ENCODE measurements around the gene C1QL2.

C1QL2 gene

DNA sequence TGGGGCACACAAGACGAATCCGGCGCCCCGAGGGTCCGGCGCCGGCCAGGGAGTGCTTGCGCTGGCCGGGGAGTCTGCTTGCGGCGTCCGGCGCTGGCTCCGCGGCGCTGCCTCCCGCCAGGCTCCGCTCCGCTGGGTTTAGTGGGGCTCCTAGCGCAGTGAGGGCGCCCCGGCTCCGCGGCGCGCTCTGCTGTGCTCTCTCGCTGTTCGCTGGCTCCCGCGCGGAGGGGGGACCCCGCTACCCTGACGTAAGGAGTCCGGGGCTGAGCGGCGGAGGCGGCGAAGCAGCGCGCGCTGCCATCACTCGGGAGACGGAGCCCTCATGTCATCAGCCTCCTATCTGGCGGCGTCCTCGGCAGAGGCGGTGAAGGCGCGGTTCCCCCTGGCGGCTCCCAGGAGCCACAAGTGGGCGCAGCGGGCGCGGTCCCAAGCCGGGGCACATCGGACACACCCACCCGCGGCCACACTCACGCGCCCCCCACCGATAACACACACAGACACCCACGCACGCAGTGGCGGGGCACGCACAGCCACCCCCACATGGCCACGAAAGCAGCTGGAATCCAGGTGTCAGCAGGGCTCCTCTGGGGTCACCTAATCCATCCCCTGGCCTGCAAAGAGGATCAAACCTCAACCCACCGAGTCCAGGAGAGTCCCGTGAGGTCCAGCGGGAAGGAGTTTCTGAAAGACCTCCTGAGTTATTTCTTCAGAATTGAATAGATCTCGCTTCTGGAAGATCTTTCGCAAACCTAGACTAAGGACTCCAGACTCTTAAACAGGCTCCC is at the start of gene C1QL2:
Gene C1QL2, minus strand, starts transcription at position 189 of the 785 bp plus-strand sequence. CDS start 482 bp downstream, outside the sequence.
- ATAC-seq (peak; percentile 34), DNase-seq (peak; percentile 6)

DNA sequence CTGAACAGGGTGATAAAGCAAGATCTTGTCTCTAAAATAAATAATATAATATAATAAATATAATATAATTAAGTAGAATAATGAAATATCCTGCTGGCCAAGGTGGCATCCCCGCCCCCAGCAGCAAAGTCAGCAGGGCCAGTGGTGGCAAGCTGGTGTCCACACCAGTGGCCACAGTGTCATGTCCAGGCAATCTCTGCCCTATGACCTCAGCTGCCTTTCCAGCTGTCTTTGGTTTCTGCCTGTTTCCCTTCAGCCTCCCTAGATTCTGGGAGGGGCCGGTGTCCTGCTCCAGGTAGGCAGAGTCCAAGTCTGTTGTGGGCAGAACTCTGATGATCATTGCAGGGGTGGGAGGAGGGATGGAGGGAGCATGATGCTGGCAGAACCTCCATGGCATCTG is 48.9 kb upstream of the C1QL2 start:
- DNase-seq (no peak), ATAC-seq (no peak)

DNA sequence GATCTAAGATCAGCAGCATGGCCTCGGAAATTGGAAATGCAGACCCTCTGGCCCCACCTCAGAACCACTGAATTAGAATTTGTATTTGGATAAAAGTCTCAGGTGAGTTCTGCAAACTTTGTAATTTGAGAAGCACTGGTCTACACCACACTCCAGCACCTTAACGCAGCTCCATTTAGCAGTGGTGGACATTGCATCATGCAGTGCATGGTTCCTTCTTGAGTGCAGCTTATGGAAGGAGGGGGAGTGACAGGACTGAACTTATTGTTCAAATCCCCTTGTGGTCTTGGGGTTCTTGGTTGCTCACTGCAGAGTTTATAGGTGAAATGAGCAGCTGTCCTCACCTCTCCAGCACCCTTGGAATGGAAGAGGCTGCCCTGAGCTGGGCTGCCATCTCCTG is 47.6 kb upstream of the C1QL2 start:
- no peak for DNase-seq
- no peak for ATAC-seq

DNA sequence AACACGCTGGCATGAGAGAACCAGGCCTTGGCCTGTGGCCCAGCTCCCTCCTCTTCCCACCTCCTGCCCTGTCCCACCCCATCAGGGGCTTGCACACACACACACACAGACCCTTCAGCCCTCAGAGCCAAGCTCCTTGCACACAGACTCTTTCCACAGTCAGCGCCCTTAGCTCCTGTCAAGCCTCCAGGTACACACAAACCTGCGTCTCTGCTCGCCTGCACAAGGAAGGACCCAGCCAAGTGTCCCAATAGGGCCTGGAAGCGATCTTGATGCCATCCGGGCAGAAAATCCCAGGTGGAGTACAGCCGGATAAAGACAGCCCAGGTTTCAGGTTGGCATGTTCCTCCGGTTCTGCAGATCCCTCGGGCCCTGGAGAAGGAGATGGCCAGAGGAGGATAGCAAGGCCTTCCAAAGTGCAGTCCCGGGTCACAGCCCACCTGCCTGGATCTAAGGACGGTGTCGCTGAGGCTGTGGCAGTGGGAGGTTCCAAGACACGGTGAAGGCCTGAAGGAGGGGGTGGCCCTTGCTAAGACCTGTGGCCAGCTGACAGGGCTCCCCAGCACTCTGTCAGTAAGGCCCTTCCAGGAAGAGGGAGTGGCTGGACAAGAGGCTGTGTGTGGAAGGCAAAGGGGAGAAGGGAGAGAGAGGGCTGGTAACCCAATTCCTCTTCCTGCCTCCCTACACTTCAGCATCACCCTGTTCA is 46.6 kb upstream of the C1QL2 start:
- no peak for ATAC-seq
- no peak for DNase-seq

DNA sequence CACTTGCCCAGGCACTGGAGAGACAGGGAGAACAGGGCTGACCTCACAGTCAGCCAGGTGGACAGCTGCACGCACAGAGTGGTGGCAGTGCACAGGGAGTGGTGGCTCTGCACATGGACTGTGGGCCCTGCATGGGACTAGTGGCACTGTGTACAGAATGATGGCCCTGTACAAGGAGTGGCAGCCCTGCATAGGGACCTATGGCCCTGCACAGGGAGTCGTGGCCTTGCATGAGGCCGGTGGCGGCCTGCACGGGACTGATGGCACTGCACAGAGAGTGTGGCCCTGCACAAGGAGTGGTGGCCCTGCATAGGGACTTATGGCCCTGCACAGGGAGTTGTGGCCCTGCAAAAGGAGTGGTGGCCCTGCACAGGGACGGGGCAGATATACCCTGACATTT is 46.0 kb upstream of the C1QL2 start:
- DNase-seq = no peak
- no peak for ATAC-seq

DNA sequence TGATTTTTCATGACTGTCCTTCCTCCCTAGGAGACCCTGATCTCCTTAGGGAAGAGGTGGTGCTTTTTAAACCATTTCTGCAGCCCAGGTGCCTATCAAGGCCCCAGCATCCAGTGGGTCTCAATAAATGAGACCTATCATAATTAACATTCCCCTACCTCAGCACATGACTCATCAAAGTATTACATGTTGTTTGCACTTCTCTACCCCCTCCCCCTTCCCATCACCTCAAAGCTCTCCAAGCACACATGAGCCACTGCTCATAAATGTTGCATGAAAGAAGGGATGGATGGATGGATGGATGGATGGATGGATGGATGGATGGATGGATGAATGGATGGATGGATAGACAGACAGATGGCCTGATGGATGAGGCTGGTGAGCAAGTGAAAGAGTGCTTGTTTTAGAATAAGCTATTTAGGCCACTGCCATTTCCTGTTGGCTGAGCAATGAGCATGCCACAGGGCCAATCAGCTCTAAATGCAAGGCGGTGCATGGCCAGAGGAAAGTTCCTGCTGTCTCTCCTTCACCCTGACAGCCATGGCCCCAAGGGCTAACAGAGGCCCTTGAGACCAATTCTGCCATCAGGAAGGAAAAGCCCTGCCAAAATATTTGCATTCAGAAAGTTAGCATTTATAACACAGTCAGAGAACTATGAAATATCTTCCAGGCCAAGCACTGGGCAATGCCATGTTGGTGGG is 44.2 kb upstream of the C1QL2 start:
- ATAC-seq (no peak), DNase-seq (no peak)

DNA sequence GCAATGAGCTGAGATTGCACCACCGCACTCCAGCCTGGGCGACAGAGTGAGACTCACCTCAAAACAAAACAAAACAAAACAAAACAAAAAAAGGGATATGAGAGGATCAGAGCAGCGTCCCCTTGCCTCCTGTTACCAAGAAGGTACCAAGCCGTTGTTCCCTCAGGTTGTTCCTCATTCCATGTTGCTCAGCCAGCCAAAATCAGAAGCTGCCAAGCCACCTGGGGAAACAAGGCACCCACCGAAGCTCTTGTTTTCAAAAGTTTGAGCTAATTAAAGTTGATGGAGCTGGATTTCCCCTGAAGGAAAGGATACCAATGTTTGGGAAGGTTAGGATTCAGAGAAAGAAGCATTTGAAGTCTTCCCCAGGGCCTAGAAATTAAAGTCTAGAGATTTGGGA is 43.3 kb upstream of the C1QL2 start:
- no peak for ATAC-seq
- DNase-seq = no peak

DNA sequence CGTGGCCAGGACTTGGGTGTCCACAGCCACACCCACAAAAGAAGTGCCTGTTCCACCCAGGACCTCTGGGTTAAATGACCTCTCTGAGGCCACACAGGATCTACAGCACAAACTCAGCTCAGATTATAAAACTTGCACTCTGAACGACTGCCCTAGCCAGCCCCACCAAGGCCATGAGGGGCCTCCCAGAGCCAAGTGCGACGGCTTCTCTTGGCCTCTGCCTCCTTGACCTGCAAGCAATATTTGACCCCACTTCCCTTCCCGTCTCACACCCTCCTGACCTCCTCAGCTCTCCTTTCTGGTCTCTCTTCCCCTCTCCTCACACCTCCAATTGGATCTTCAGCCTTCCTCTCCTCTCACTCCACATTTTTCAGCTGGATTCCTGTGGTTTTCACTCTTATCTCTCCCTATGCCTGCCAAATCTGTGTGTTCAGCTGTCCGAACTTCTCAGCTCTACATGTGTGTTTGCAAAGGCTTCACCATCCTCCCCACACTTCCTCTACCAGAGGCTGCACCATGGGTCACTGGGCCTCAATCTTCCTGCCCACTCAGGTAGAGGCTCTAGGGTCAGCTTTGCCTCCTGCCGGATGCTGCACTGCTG is 39.8 kb upstream of the C1QL2 start:
- DNase-seq = no peak
- ATAC-seq = no peak

DNA sequence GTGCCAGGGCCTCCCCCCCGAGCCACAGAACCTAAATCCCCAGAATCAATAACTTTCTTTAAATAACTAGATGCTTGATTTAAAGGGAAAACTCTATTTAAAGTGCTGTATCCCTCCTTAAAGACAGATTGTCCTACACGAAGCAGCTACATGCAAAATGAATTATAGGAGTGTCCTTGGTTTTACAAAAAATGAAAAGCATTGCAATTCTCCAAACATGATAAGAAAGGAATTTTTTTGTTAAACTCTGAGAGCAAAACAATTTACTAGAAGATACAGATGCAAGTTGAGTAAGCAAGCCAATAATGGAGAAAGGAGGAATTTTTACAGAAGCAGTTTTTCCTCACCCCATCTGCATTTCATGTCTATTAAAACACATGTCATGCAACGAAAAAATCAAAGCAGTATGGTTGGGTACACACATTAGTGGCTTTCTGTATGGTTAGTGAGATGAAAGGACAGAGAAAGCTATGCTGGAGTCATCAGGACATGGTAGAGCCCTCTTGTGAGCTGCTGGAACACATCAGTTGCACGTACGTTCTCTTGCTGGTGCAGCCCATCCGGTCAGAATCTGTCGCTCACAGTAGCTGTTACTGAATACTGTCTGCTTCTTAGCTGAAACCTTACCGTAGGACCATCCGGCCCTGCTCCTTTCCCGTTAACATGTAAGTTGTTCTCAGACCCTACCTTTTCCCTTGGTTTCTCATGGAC is 39.1 kb upstream of the C1QL2 start:
- DNase-seq (no peak), ATAC-seq (no peak)

DNA sequence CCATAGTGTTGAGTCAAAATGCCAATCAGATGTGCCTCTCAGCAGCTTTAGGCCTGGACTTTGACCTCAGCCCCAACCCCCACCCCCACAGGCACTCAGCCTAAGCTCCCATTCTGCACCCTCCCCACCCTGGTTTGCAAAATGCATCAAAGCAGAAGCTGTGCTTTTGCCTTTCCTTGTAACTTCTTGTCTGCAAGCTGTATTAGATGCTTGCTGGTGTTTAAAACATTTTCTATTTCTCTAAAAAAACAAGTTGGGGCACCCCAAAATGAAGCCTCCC is 38.5 kb upstream of the C1QL2 start:
- DNase-seq (no peak), ATAC-seq (no peak)

DNA sequence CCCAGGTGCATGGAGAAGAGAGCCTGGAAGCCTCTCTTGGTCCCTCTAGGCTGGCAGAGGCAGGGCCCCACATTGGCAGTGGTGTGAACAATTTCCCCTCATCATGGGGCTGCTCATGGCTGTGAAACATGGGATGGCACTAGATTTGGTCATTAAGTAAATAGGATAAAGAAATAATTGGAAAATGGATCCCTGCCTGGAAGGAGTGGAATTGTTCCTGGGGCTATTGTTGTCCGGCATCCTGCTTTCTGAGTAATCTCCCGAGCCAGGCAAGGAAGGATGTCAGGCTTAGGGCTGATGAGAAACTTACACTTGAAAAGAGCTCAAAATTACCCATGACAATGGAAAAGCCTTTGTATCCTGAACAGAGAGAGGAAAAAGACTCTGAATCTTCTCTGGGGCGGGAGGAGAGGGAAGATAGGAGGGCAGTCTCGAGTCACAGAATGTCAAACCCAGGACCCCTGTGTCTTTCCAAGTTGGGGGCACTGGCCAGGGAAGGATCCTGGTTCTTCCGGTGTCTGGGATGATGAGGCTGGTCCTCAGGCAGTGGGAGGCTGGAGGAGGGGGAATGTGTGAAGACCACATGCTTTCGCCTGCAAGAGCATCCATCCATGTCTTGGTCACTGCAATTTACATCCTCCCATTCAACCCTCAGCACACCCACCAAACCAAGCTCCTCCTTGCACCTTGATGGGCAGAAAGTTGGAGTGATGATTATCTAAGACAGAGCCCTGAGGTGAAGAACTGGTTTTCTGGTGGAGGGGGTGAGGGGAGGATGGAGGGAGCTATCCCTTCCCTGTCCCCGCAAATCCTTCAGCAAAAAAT is 38.0 kb upstream of the C1QL2 start:
- DNase-seq (no peak), ATAC-seq (no peak)

DNA sequence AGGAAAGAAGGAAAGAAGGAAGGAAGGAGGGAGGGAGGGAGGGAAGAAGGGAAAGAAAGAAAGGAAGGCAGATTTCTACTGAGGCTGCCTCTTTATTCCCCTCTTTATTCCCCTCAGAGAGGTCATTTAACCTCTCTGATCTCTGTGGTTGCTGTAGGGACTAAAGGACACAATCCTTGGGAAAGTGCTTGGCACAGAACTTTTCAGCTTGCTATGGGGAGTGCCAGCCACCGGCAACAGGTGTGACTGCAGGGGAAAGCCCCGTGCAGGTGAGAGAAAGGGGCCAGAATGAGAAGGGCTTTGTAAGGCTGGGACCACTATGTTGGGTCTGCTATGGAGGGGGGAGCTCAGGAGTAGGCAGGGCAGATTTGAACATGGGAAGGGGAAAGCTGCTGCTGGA is 37.3 kb upstream of the C1QL2 start:
- no peak for DNase-seq
- no peak for ATAC-seq

DNA sequence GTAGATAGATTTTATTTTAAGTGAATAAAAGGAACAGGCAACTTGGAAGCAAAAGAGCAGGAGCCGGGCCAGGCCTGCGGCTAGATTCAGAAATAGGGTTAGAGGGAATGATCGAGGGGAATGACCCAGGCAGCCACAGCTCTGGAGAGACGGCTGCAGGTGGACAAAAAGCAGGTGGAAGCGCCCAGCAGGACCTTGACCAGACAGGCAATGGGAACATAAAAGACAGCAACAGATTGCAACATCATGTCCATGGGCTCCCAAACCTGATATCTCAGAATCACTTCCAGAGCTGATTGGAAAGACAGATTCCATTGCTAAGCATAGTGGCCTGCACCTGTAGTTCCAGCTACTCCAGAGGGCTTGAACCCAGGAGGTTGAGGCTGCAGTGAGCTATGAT is 36.5 kb upstream of the C1QL2 start:
- ATAC-seq (no peak), DNase-seq (no peak)

DNA sequence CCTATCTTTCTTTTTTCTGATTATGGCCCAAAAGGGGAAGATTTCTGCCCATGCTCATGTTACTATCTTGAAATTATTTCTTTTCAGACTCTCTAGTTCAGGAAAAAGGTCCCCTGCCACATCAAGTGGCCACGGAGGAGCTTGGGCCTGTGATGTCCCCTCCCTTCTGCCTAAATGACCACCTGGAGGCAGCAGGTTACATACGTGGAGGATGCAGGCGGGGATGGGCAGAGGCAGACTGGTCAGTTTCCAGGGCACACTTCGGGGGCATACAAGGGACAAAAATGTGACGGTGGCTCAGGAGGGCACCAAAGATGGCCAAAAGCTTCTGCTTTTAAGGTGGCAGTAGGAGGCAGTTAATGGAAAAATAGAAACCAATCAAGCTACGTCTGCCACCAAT is 34.3 kb upstream of the C1QL2 start:
- DNase-seq (no peak), ATAC-seq (no peak)

DNA sequence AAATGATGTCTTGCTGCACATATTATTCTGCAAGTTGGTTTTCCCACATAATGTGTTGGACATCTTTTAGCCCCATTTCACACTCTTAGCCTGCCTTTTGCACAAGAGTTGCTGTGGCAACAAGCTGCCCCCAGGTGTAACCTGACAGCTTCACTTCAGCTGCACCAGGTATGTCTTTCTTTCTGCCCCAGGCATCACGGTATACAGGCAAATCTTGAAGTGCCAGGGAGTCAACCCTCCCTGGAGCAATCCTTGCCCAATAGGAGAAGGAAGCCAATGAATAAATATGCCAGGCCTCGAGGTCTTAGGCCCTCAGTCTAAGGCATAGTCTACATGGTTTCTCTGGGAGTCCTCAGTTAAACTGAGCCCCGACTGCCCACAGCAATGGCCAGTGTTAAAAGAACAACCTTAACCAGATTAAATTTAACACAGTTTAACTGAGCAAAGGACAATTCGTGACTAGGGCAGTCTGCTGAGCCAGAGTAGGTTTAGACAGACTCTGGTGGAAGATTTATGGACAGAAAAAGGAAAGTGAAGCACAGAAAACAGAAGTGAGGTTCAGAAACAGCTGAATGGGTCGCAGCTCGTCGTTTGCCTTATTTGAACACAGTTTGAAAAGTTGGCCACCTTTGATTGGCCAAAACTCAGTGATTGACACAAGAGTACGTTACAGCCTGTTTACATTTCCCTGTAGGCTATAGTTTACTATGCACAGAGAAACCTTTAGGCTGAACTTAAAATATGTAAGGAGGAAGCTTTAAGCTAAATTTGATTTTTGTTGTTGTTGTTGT is 32.0 kb upstream of the C1QL2 start:
- DNase-seq (no peak), ATAC-seq (no peak)

DNA sequence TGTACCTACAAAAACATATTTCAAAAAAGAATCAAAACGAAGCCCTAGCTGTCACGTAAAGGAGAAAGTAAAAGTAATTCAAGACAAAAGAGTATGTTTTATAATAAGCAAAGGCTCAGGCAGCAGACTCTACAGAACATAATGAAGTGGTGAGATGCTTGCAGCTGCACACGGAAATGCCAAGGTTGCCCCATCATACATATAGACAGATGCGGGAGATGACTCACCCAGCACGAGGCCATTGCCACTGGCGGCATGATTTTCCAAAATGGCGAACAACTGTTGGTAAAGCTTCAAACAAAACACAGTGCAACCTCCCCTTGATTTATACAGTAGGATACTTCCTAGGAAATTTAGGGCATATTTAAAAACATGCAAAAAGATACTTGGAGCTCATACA is 26.0 kb upstream of the C1QL2 start:
- no peak for DNase-seq

DNA sequence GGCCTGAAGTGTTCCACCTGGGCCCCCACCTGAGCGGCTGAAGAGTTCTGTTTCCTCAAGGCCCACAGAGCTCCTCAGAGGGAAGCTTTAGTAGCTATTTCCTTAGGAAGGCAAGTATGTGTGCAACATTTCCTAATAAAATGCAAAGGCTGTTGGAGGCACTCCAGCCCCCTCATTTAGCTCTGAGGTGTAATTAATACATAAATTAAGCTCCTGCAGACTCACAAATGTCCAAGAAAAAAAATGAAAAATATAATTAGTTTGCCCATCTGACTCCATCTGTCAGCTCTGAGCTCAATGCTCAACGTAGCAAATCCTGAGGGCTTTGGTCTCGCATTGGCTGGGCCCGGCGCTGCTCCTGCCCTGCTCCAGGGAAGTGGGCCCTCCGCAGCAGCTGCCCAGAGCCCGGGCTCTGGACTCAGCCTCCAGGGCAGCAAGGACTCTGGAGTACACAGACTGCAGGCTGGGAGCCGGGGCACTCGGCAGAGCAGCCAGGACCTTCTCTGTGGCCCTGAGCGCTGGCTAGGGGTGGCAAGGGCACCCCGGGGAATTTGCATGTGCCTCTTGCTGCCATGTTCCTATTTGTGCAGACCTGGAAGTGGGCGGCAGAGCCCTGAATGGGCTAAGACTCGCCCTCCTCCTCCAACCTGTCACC is 23.4 kb upstream of the C1QL2 start:
- ATAC-seq = no peak
- no peak for DNase-seq

More for the DNA sequence above, 26.0 kb upstream of the C1QL2 start:
- ATAC-seq = no peak

DNA sequence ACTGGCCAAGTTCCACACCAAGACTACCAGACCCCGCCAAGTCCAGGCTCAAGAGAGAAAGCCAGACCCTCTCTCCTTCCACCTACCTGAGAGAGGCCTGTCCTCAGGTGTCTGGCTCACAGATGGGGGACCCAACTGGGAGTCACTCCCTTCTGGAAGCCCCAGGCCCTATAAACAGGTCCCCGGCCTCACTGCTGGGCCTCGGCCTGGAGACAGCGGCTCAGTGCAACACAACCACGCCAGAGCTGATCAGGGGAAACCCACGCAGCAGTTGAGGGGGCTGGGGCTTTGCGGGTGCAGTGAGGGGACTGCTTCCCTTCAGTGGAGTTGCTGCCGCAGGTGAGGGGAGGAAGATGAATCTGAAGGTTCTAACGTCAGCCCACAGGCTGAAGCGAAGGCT is 22.8 kb upstream of the C1QL2 start:
- no peak for DNase-seq
- no peak for ATAC-seq

DNA sequence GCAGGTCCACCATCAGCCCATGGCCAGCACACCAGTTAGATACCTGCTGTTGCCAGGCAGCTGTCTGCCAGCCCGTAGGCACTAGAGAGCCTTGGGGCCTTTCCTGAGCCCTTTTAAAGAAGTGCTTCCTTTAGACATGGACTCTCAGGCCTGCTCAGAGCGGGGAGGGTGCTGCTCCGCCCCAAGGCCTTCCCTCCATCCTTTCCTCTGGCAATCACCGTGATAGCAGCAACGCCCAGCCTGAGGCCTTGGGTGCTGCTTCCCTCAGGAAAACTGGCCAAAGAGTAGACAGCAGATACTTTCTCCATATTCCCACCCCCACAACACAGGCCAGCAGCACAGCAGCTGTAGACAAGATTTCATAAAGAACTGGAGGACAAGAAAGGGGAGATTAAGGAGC is 22.3 kb upstream of the C1QL2 start:
- DNase-seq (no peak), ATAC-seq (no peak)

DNA sequence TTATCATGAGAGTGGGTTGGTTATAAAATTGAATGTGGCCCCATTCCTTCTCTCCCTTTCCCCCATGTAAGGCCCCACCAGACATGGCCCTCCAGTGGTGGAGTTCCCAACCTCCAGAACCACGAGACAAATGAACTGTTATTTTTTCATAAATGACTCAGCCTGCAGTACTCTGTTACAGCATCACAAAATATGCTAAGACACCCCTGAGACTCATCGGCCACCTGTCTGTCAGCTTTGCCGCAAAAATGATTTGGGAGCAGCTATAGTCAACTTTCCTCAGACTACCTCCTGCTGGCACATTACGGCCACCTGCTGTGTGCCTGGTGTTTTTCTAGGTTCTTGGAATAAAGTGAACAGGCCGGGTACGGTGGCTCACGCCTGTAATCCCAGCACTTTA is 21.4 kb upstream of the C1QL2 start:
- no peak for DNase-seq
- no peak for ATAC-seq
